Measurements from ENCODE around the gene ATP6V1G2.
"Not testable (repeated sequence)": the region's sequence is repeated elsewhere in the genome, so short reads cannot be mapped to it uniquely, and the experiment has no call there.

ATP6V1G2 gene

DNA sequence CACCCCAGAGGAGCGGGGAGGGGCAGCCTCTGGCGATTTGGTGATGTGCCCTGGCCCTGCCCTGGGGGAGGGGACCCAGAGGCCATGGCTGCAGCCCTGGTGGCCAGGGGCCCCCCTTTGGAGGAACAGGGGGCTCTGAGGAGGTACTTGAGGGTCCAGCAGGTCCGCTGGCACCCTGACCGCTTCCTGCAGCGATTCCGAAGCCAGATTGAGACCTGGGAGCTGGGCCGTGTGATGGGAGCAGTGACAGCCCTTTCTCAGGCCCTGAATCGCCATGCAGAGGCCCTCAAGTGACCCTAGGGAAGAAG lies 11.9 kb upstream of the ATP6V1G2 start:
- DNase-seq (ENCODE audit: extremely low read depth, low read depth), result no peak
- H3K4me3 ChIP-seq (replicated peaks; ENCODE audit: low read depth, low read length), result no peak overlapping the region
- TF ChIP-seq, protein P1, sequence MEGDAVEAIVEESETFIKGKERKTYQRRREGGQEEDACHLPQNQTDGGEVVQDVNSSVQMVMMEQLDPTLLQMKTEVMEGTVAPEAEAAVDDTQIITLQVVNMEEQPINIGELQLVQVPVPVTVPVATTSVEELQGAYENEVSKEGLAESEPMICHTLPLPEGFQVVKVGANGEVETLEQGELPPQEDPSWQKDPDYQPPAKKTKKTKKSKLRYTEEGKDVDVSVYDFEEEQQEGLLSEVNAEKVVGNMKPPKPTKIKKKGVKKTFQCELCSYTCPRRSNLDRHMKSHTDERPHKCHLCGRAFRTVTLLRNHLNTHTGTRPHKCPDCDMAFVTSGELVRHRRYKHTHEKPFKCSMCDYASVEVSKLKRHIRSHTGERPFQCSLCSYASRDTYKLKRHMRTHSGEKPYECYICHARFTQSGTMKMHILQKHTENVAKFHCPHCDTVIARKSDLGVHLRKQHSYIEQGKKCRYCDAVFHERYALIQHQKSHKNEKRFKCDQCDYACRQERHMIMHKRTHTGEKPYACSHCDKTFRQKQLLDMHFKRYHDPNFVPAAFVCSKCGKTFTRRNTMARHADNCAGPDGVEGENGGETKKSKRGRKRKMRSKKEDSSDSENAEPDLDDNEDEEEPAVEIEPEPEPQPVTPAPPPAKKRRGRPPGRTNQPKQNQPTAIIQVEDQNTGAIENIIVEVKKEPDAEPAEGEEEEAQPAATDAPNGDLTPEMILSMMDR (IDR thresholded peaks at IDR 0.05; ENCODE audit: low read depth, low read length, missing control alignments), result no peak

DNA sequence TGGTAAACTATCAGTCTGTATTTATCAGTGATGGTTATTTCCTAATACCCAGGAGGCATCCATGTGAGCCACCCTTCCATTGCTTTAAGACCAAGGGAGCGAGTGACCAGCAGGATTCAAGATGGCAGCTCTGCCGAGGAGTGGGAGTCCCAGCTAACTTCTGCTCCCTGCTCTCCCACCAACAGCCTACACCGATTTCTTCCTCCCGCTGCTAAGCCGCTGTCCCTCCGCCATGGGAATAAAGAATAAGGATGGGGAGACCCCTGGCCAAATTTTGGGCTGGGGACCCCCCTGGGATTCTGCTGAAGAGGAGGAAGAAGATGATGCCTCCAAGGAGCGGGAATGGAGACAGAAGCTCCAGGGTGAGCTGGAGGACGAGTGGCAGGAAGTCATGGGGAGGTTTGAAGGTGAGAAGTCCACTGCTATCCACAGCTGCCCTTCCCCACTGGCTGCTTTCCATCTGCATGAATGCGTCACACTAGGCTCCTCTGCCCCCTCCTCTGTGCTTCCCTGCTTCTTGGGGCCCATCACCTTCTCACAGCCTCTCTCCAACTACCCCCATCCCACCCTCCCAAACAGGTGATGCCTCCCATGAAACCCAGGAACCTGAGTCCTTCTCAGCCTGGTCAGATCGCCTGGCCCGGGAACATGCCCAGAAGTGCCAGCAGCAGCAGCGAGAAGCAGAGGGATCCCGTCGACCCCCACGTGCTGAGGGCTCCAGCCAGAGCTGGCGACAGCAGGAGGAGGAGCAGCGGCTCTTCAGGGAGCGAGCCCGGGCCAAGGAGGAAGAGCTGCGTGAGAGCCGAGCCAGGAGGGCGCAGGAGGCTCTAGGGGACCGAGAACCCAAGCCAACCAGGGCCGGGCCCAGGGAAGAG lies 11.3 kb upstream of the ATP6V1G2 start:
- no peak for DNase-seq (ENCODE audit: extremely low read depth, low read depth)
- no peak overlapping the region for H3K4me3 ChIP-seq (replicated peaks; ENCODE audit: low read depth, low read length)
- TF ChIP-seq, protein P1 (IDR thresholded peaks at IDR 0.05; ENCODE audit: low read depth, low read length, missing control alignments), result no peak

DNA sequence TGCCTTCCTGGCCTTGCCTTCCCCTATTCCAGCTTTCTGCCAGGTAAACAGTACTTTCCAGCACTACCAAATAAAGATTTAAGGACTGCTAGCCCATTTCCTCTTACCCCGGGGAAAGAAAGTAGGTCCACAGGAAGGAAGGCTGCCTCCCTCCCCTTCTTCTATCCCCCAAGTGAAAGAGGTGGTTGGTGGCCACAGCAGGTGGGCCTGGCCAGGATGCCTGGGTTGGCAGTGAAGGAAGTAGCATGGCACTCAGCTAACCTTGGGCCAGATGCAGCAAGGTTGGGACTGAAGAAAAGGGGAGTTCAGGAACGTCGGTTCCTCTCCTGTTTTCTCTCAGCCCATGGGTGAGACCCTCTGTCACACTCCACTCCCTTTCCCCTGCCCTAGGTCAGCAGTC lies 9.9 kb upstream of the ATP6V1G2 start:
- no peak overlapping the region for H3K4me3 ChIP-seq (replicated peaks; ENCODE audit: low read depth, low read length)
- no peak for DNase-seq (ENCODE audit: extremely low read depth, low read depth)
- TF ChIP-seq, protein P1 (IDR thresholded peaks at IDR 0.05; ENCODE audit: low read depth, low read length, missing control alignments), result no peak

DNA sequence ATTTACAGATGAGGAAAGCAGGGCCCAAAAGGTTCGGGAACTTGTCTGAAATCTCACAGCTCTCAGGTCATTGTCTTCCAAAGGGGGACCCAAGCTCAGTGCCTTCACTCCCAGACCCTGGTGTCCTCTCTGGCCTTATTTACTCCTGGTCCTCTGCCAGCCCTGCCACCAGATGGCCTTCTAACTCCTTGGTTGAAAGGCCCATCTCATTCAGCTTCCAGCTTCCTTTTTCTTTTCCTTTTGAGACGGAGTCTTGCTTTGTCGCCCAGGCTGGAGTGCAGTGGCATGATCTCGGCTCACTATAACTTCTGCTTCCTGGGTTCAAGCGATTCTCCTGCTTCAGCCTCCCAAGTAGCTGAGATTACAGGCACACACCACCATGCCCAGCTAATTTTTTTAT lies 5.0 kb upstream of the ATP6V1G2 start:
- not testable (repeated sequence) for DNase-seq (ENCODE audit: extremely low read depth, low read depth); H3K4me3 ChIP-seq (replicated peaks; ENCODE audit: low read depth, low read length)
- TF ChIP-seq, protein P1 (IDR thresholded peaks at IDR 0.05; ENCODE audit: low read depth, low read length, missing control alignments), result peak; percentile 20

DNA sequence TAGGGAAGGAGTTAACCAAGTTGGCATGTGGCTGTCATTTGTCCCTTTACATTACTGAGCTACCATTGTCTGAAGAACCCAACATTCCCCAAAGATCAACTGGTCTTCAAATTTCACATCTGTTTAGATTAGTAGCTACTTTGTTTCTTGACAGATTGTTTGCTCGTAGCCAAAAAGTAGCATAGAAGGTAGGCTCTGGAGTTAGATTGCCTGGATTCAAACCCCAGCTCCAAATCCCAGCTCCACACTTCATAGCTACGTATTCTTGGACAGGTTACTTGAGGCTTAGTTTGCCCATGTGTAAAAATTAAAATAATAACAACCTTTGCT lies 2.1 kb upstream of the ATP6V1G2 start:
- TF ChIP-seq, protein P1 (IDR thresholded peaks at IDR 0.05; ENCODE audit: low read depth, low read length, missing control alignments), result no peak
- no peak for DNase-seq (ENCODE audit: extremely low read depth, low read depth)
- H3K4me3 ChIP-seq (replicated peaks; ENCODE audit: low read depth, low read length), result peak overlapping the region; percentile 43

DNA sequence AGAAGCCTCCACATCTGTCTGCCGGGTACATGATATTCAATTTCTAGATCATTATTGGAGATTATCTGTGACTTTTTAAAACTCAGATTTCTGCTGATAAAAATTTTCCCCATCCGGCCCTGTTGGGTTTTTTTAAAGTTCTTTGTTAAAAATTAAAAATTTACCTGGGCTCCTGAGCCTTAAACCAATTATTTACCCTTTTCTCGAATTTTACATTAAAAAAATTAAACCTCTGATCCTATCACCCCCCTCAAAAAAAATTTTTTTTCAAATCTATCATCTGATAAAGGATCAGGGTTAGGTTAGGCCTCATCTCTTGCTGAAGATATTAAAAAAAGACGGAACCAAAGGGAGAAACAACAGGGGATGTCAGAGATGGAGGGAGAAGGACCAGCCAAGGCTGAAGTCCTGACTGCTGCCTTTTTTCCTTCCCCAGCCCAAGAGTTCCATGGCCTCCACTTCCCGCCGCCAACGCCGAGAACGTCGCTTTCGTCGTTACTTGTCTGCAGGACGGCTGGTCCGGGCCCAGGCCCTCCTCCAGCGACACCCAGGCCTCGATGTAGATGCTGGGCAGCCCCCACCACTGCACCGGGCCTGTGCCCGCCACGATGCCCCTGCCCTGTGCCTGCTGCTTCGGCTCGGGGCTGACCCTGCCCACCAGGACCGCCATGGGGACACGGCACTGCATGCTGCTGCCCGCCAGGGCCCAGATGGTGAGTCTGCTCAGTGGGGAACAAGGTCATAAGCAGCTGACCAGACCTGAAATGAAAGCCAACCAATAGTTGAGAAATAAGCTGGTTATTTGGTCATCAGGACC lies 1.5 kb upstream of the ATP6V1G2 start:
- H3K4me3 ChIP-seq (replicated peaks; ENCODE audit: low read depth, low read length), result peak overlapping the region; percentile 43
- DNase-seq (ENCODE audit: extremely low read depth, low read depth), result no peak
- TF ChIP-seq, protein P1 (IDR thresholded peaks at IDR 0.05; ENCODE audit: low read depth, low read length, missing control alignments), result no peak
